HG03097 (cell line): ENCODE data around the gene CD44.
"Not testable (repeated sequence)": the region's sequence is repeated elsewhere in the genome, so short reads cannot be mapped to it uniquely, and the experiment has no call there.

ENCODE experiments used
- ATAC-seq: cut with Tn5 transposase; IDR thresholded peaks from one replicate; pipeline ENCODE4 v1.9.1; 2021; ENCODE audit not compliant: unreplicated experiment, low FRiP score

The CD44 gene

GRCh38 chr11:35138943-35139721 is at the start of gene CD44:
CD44 (plus strand) TSS chr11:35139171; CDS start chr11:35139304, 133 bp downstream.
- ATAC-seq, result peak; percentile 22

- no peak for ATAC-seq
Observed at GRCh38 chr11:35089666-35090065, 49.3 kb upstream of the CD44 start.

GRCh38 chr11:35090125-35090524 is 48.8 kb upstream of the CD44 start:
- no peak for ATAC-seq

GRCh38 chr11:35090991-35091390 is 48.0 kb upstream of the CD44 start:
- ATAC-seq, result not testable (repeated sequence)

GRCh38 chr11:35096723-35097122 is 42.2 kb upstream of the CD44 start:
- ATAC-seq, result no peak

GRCh38 chr11:35097814-35098455 is 41.0 kb upstream of the CD44 start:
- ATAC-seq, result no peak

GRCh38 chr11:35098855-35099254 is 40.1 kb upstream of the CD44 start:
- no peak for ATAC-seq

- no peak for ATAC-seq
Observed at GRCh38 chr11:35099278-35100012, 39.5 kb upstream of the CD44 start.

- ATAC-seq, result no peak
Observed at GRCh38 chr11:35100013-35100383, 39.0 kb upstream of the CD44 start.

GRCh38 chr11:35101223-35101622 is 37.7 kb upstream of the CD44 start:
- no peak for ATAC-seq

- no peak for ATAC-seq
Observed at GRCh38 chr11:35102267-35102666, 36.7 kb upstream of the CD44 start.

GRCh38 chr11:35103366-35104208 is 35.4 kb upstream of the CD44 start:
- no peak for ATAC-seq

GRCh38 chr11:35104655-35105054 is 34.3 kb upstream of the CD44 start:
- no peak for ATAC-seq

GRCh38 chr11:35105319-35106079 is 33.5 kb upstream of the CD44 start:
- ATAC-seq, result no peak

- peak; percentile 67 for ATAC-seq
Observed at GRCh38 chr11:35106595-35106994, 32.4 kb upstream of the CD44 start.

- no peak for ATAC-seq
Observed at GRCh38 chr11:35107861-35108260, 31.1 kb upstream of the CD44 start.

GRCh38 chr11:35108336-35108735 is 30.6 kb upstream of the CD44 start:
- ATAC-seq, result not testable (repeated sequence)

GRCh38 chr11:35109041-35109440 is 29.9 kb upstream of the CD44 start:
- ATAC-seq, result no peak

- no peak for ATAC-seq
Observed at GRCh38 chr11:35109827-35110226, 29.1 kb upstream of the CD44 start.
